Measurements from ENCODE around the gene SNX7. TPM values are rescaled to one million over a fixed set of nuclear protein-coding genes. Genes with fewer than 3 reads are reported as not detected.
A peak's percentile ranks its signal among the peaks of the same experiment; 100 is the strongest.

SNX7 gene
- total RNA-seq, 1 donor from 2014 or later, result 50.8 TPM

- no peak for DNase-seq (ENCODE audit: low read depth)
These were observed 103.0 kb downstream of the SNX7 start for GRCh38 chr1:98764485-98764884.

- no peak for DNase-seq (ENCODE audit: low read depth)
These were observed 104.7 kb downstream of the SNX7 start for GRCh38 chr1:98766255-98766654.

GRCh38 chr1:98769162-98769561, 107.6 kb downstream of the SNX7 start:
- no peak for DNase-seq (ENCODE audit: low read depth)

- DNase-seq (ENCODE audit: low read depth), result peak; percentile 88
These were observed 120.4 kb downstream of the SNX7 start for GRCh38 chr1:98781906-98782305.

GRCh38 chr1:98783821-98784220, 122.3 kb downstream of the SNX7 start:
- DNase-seq (ENCODE audit: low read depth), result no peak

GRCh38 chr1:98791498-98791897, 130.0 kb downstream of the SNX7 start:
- DNase-seq (ENCODE audit: low read depth), result no peak

GRCh38 chr1:98792123-98792522, 130.6 kb downstream of the SNX7 start:
- DNase-seq (ENCODE audit: low read depth), result no peak

GRCh38 chr1:98793136-98793535, 131.6 kb downstream of the SNX7 start:
- DNase-seq (ENCODE audit: low read depth), result no peak

- peak; percentile 79 for DNase-seq (ENCODE audit: low read depth)
These were observed 132.8 kb downstream of the SNX7 start for GRCh38 chr1:98794196-98794886.

- DNase-seq (ENCODE audit: low read depth), result no peak
These were observed 134.5 kb downstream of the SNX7 start for GRCh38 chr1:98796049-98796448.

- DNase-seq (ENCODE audit: low read depth), result no peak
These were observed 136.0 kb downstream of the SNX7 start for GRCh38 chr1:98797506-98797905.
